ENCODE measurements around the gene OPN1LW. TPM values are rescaled to one million over a fixed set of nuclear protein-coding genes. Genes with fewer than 3 reads are reported as not detected.

The OPN1LW gene
- total RNA-seq, 2 donors from 2014 or later, result not detected

Other genes with a start within 250 kb of the OPN1LW start
- under 1 TPM in 1 of 2 donors, not detected in 1; 0.32 TPM for gene AVPR2, start 239.6 kb upstream of the OPN1LW start, total RNA-seq
- 100 to 1,000 TPM; 105 to 147 TPM for gene ARHGAP4, start 218.0 kb upstream of the OPN1LW start, total RNA-seq
- 100 to 1,000 TPM in 1 of 2 donors, 10 to 100 TPM in 1; 74.7 to 146 TPM for gene NAA10, start 209.2 kb upstream of the OPN1LW start, total RNA-seq
- 1 to 10 TPM; 4.7 to 4.9 TPM for gene RENBP, start 199.6 kb upstream of the OPN1LW start, total RNA-seq
- gene HCFC1, start 172.4 kb upstream of the OPN1LW start, total RNA-seq, result 100 to 1,000 TPM in 1 of 2 donors, 10 to 100 TPM in 1; 85.5 to 134 TPM
- 1 to 10 TPM; 7.1 to 7.8 TPM for gene TMEM187, start 171.5 kb upstream of the OPN1LW start, total RNA-seq
- 100 to 1,000 TPM; 113 to 224 TPM for gene IRAK1, start 124.3 kb upstream of the OPN1LW start, total RNA-seq
- 10 to 100 TPM; 72.2 to 87.8 TPM for gene MECP2, start 46.5 kb upstream of the OPN1LW start, total RNA-seq
- gene OPN1MW, start 38.4 kb downstream of the OPN1LW start, total RNA-seq, result not detected
- gene OPN1MW2, start 75.5 kb downstream of the OPN1LW start, total RNA-seq, result not detected
- gene OPN1MW3, start 113.3 kb downstream of the OPN1LW start, total RNA-seq, result not detected
- gene TEX28, start 150.9 kb downstream of the OPN1LW start, total RNA-seq, result not detected
- 1 to 10 TPM in 1 of 2 donors, under 1 TPM in 1; 0.54 to 2.1 TPM for gene TKTL1, start 151.6 kb downstream of the OPN1LW start, total RNA-seq
- gene FLNA, start 230.4 kb downstream of the OPN1LW start, total RNA-seq, result 1,000 to 10,000 TPM; 1,274 to 1,383 TPM
- gene EMD, start 235.1 kb downstream of the OPN1LW start, total RNA-seq, result 10 to 100 TPM; 86.5 to 87.5 TPM

Data from activated T-helper 17 cell treated with anti-CD3 and anti-CD28 coated beads, Interleukin-2, amount 50 U/mL, for 72 hours (primary cell).